Measurements from ENCODE around the gene TMEM26.

- TF ChIP-seq CTCF (IDR thresholded peaks at IDR 0.05 in 2 of 3, conservative IDR thresholded peaks at IDR 0.05 in 1 of 3; ENCODE audit: insufficient read depth in 2 of 3, low read depth in 1 of 3, low read length in 3 of 3) = no peak
- no peak for TF ChIP-seq RFX7 (CRISPR knock-in tag; IDR thresholded peaks at IDR 0.05)
- TF ChIP-seq THRA (IDR thresholded peaks at IDR 0.05) = no peak
- no peak for TF ChIP-seq ARID3A (IDR thresholded peaks at IDR 0.05; ENCODE audit: borderline replicate concordance, low read depth, low read length)
Observed at GRCh38 chr10:61404751-61405150, 48.4 kb downstream of the TMEM26 start.
